Common myeloid progenitor, CD34-positive (primary cell): ENCODE measurements around the gene RAB27B.

Source experiments
- CTCF ChIA-PET: fragments of 350-600 bp; sonication (Branson Sonifier 250); formaldehyde crosslinking; loops from one replicate; lab custom pipeline; 2021; ENCODE audit warnings: antibody characterized with exemption; lab: Charles Lee
- POLR2A ChIA-PET: fragments of 350-600 bp; sonication (Branson Sonifier 250); formaldehyde crosslinking; loops from one replicate; lab custom pipeline; 2021; ENCODE audit warnings: antibody characterized with exemption; lab: Charles Lee
- DNase-seq, 3 donors: peaks; one replicate each; pipeline versions ENCODE4 v3.0.0 to v3.0.0-alpha.2; 2013
- H3K27ac ChIP-seq, 2 experiments: 1 replicate in 1 of 2; 2 replicates in 1 of 2; pipeline ENCODE4 v1.7.0; 2013; ENCODE audit warnings: inconsistent platforms in 2 of 2, low read length in 2 of 2, mild to moderate bottlenecking in 2 of 2, low read depth in 1 of 2, moderate library complexity in 1 of 2; ENCODE audit not compliant: severe bottlenecking in 2 of 2, insufficient read depth in 1 of 2, poor library complexity in 1 of 2
- H3K27me3 ChIP-seq, 5 experiments: replicated peaks in 2 of 5; 1 replicate in 3 of 5; 2 replicates in 2 of 5; pipeline versions ENCODE4 v1.6.1 to v1.7.0; 2013; ENCODE audit warnings: low read length in 4 of 5, mild to moderate bottlenecking in 2 of 5, moderate library complexity in 2 of 5, inconsistent platforms in 1 of 5; ENCODE audit not compliant: insufficient read depth in 5 of 5, control insufficient read depth in 4 of 5
- H3K36me3 ChIP-seq, 4 experiments: 1 replicate in 2 of 4; 2 replicates in 2 of 4; pipeline versions ENCODE4 v1.6.1 to v1.7.0; 2013; ENCODE audit warnings: low read length in 3 of 4, control low read depth in 1 of 4, mild to moderate bottlenecking in 1 of 4; ENCODE audit not compliant: control insufficient read depth in 4 of 4, insufficient read depth in 4 of 4
- H3K4me1 ChIP-seq, 4 experiments: 1 replicate in 3 of 4; 2 replicates in 1 of 4; pipeline versions ENCODE4 v1.6.1 to v1.7.1; 2013; ENCODE audit warnings: low read length in 3 of 4, mild to moderate bottlenecking in 3 of 4, control low read depth in 1 of 4, inconsistent platforms in 1 of 4, moderate library complexity in 1 of 4; ENCODE audit not compliant: control insufficient read depth in 4 of 4, insufficient read depth in 4 of 4; ENCODE audit errors: control extremely low read depth in 1 of 4
- H3K4me3 ChIP-seq, 7 experiments: 1 replicate in 4 of 7; 2 replicates in 3 of 7; pipeline versions ENCODE4 v1.5.1 to v1.7.0; 2013; ENCODE audit warnings: mild to moderate bottlenecking in 7 of 7, low read length in 6 of 7, moderate library complexity in 6 of 7, inconsistent platforms in 2 of 7, low read depth in 2 of 7, control low read depth in 1 of 7; ENCODE audit not compliant: insufficient read depth in 4 of 7, control insufficient read depth in 1 of 7; ENCODE audit errors: extremely low read depth in 1 of 7
- H3K9me3 ChIP-seq, 5 experiments: 1 replicate in 4 of 5; 2 replicates in 1 of 5; pipeline versions ENCODE4 v1.6.1 to v1.7.1; 2013; ENCODE audit warnings: low read length in 4 of 5, mild to moderate bottlenecking in 2 of 5, inconsistent platforms in 1 of 5, low read depth in 1 of 5, moderate library complexity in 1 of 5; ENCODE audit not compliant: control insufficient read depth in 4 of 5, insufficient read depth in 2 of 5; ENCODE audit errors: control extremely low read depth in 1 of 5
- WGBS: methylation state at CpG from one replicate; pipeline ENCODE4 v1.1.5; 2013; ENCODE audit not compliant: insufficient coverage; 5-methylcytosine and 5-hydroxymethylcytosine counted together

RAB27B gene

DNA sequence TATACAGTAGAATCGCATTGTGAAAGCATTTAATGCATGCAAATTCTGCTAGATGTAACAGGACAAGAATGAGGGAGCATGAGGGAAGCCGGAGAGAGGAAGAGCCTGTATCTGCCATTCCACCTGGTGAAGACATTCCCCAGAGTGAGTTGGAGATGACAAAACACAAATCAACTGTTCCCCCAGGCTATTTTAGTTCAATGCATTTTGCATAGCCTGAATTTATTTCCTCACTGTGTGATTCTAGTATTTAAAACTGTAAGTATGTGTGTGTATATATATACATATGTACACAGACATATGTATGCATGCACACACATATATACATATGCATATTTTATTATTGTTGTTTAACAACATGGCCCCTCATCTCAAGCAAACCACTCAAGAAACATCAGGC is 76.3 kb downstream of the RAB27B start:
- no peak for DNase-seq
- H3K4me1 ChIP-seq = no peaks in the 10 kb centered on the region
- WGBS = 100% methylated on average over 2 of the region's 2 CpGs
- H3K36me3 ChIP-seq = no peaks in the 10 kb centered on the region
- CTCF ChIA-PET = no interaction called here
- no peak overlapping the region for H3K4me3 ChIP-seq
- no peak overlapping the region for H3K27ac ChIP-seq
- no peaks in the 10 kb centered on the region for H3K27me3 ChIP-seq
- POLR2A ChIA-PET = no interaction called here
- H3K9me3 ChIP-seq = no peaks in the 10 kb centered on the region

DNA sequence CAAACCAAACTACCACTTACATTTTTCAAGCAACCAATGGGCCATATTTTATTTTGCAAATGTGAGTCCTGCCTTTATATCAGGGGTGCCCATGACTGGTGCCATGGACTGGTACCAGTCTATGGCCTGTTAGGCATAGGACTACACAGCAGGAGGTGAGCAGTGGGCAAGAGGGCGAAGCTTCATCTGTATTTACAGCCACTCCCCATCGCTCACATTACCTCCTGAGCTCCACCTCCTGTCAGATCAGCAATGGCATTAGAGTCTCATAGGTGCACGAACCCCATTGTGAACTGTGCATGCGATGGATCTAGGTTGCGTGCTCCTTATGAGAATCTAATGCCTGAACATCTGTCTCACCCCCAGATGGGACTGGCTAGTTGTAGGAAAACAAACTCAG is 77.4 kb downstream of the RAB27B start:
- H3K9me3 ChIP-seq = no peaks in the 10 kb centered on the region
- H3K27me3 ChIP-seq = no peaks in the 10 kb centered on the region
- DNase-seq = no peak
- no peak overlapping the region for H3K4me3 ChIP-seq
- H3K27ac ChIP-seq = no peak overlapping the region
- POLR2A ChIA-PET = no interaction called here
- H3K4me1 ChIP-seq = no peaks in the 10 kb centered on the region
- no peaks in the 10 kb centered on the region for H3K36me3 ChIP-seq
- CTCF ChIA-PET = no interaction called here
- 100% methylated on average over 4 of the region's 5 CpGs for WGBS

DNA sequence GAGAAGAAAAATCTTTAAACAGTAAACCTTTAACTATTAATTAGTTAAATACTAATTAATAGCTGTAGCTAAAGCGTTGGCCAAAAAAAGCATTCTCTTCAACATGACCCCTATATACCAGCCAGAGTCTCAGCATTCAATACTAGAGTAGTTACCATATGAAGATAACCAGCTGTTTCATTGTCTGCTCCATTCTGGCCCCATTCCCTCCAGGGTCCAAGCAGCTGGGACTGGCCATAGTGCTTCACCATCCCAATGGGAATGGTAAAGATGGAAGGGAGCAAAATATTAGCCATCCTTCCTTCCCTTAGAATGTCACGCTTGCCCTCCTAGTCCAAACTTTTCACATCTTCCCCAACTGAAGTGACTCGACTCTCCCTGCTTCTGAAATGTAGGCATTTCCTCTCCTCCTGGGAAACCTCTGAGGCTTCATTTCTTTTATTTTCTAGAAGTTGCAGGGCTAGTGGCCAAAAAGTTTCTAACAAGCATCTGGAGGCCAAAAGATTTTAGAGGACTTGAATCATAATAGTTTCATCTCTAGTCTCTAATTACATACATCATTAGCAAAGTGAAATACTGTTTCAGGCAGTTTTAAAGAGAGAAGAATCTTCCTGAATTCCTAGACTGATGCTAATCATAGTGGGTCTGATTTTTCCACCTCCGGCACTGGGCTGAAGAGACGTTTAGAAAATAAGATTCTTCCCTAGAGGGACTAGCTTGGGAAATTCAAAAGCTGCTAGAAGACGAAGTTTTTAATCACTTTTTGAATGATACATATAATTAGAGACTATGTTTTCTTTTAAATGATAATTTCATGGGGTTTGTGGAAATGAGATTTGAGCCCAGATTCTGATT is 78.3 kb downstream of the RAB27B start:
- WGBS = 100% methylated on average over 1 of the region's 6 CpGs
- DNase-seq = no peak
- Histone ChIP-seq H3K27me3 (no peaks in the 10 kb centered on the region), H3K9me3 (no peaks in the 10 kb centered on the region), H3K36me3 (no peaks in the 10 kb centered on the region), H3K27ac (no peak overlapping the region), H3K4me3 (no peak overlapping the region), H3K4me1 (no peaks in the 10 kb centered on the region)
- CTCF ChIA-PET = interaction anchor here (1.4 kb wide), 1 partner anchor 16 kb away, joined by 3 read pairs; no protein-coding TSS in a partner anchor
- POLR2A ChIA-PET = no interaction called here

DNA sequence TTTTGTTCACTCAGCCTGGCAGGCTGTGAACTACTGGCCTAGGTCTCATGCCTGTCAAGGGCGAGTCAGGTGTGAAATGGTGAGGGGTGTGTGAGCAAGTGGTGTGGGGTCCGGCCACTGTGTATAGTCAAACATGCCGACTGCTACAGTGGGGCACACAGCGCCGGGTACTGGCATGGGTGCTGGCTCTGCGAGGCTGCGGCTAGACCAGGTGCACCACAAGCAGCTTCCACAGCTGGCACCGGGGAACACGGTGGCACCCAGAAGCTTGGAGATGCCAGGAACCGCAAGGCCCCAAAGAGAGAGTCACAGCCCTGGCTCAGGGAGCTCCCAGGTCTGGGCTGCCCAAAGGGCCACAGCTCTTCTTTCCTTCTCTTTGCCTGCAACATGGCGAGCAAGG is 81.3 kb downstream of the RAB27B start:
- WGBS = 89% methylated on average over 10 of the region's 11 CpGs
- Histone ChIP-seq H3K4me1 (no peaks in the 10 kb centered on the region), H3K9me3 (no peaks in the 10 kb centered on the region), H3K27ac (no peak overlapping the region), H3K36me3 (no peaks in the 10 kb centered on the region), H3K4me3 (no peak overlapping the region), H3K27me3 (no peaks in the 10 kb centered on the region)
- POLR2A ChIA-PET = no interaction called here
- CTCF ChIA-PET = interaction anchor here (0.8 to 1.1 kb wide), 2 partner anchors 8 to 40 kb away, joined by 3 read pairs; no protein-coding TSS in a partner anchor
- DNase-seq = no peak

DNA sequence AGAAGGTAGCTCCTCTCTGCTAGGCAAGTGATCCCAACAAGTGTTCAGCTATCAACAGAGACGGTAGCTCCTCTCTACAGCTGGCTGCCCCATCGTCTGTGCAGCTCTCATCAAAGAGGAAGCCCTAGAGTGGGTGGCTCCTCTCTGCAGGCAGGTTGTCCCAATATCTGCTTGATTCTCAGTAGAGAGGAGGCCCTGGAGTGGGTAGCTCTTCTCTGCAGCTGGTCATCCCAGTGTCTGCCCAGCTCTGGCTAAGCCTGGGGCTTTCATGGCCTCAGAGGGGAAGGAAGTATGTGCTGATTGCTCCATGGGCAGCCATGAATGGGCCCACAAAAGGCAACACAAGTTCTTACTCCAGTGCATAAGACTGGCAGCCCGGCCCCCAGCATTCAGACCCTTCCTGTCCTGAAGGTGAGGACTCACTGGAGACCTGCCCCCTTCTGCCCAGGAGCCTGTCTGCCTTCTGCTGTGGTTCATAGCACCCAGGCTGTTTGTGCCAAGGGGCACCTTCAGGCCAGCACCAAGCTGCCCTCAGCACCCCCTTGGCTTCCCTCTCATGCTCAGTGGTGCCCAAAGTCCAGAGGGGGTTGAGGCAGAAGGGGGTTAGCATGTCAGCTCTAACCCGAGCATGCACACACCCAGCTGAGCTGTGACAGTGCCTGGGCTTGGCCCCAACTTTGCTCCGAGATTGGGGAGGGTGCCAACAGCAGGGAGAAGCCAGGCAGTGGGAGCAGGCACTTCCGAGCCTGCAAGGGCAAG is 82.1 kb downstream of the RAB27B start:
- H3K9me3 ChIP-seq = no peaks in the 10 kb centered on the region
- ChIA-PET CTCF (interaction anchor here (0.8 kb wide), 1 partner anchor 9 kb away, joined by 3 read pairs; no protein-coding TSS in a partner anchor), POLR2A (no interaction called here)
- H3K27me3 ChIP-seq = no peaks in the 10 kb centered on the region
- no peaks in the 10 kb centered on the region for H3K4me1 ChIP-seq
- H3K27ac ChIP-seq = no peak overlapping the region
- 100% methylated on average over 6 of the region's 6 CpGs for WGBS
- H3K4me3 ChIP-seq = no peak overlapping the region
- no peak for DNase-seq
- no peaks in the 10 kb centered on the region for H3K36me3 ChIP-seq

DNA sequence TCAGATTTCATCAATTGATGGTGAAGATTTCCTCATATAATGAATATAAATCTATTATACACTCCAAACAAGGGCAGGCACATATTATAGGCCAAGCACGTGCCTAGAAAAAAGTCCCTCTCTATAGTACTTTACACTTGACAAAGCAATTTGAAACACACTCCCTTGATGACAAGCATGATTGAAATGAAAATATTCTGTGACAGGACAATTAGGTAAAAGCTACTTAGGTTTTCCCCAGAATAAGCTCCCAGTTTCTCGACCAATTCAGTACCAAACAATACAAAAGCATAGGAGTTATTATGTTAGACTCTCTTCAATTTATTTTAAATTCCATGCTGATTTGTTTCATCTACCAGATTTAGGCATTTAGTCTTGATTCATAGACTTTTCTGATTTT is 83.3 kb downstream of the RAB27B start:
- CTCF ChIA-PET = no interaction called here

DNA sequence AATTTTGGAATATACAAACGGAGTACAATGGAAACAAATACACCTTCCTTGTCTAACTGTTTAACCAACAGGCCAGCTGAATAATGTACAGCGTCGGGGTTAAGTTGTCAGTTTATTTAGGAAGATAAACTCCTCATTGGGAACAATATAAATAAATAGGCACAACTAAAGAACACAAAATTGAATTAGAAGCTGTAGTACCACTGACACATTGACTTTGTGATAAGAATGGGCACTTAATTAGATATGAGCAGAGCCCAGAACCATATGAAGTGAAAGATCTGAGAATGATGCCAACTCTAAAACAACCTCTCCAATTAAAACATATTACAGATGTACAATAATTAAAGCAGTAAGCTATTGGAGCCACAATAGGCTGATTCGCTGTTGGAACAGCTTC is 86.5 kb downstream of the RAB27B start:
- DNase-seq = no peak
- POLR2A ChIA-PET = no interaction called here
- Histone ChIP-seq H3K27ac (no peak overlapping the region), H3K4me1 (no peaks in the 10 kb centered on the region), H3K27me3 (no peaks in the 10 kb centered on the region), H3K9me3 (no peaks in the 10 kb centered on the region), H3K36me3 (no peaks in the 10 kb centered on the region), H3K4me3 (no peak overlapping the region)
- 100% methylated on average over 1 of the region's 4 CpGs for WGBS
- CTCF ChIA-PET = no interaction called here

More for the DNA sequence above, 83.3 kb downstream of the RAB27B start:
- no peaks in the 10 kb centered on the region for H3K9me3 ChIP-seq
- DNase-seq = no peak
- no peaks in the 10 kb centered on the region for H3K36me3 ChIP-seq
- no CpG with 5 or more reads among the region's 2 CpGs for WGBS
- H3K27ac ChIP-seq = no peak overlapping the region
- H3K27me3 ChIP-seq = no peaks in the 10 kb centered on the region
- H3K4me1 ChIP-seq = no peaks in the 10 kb centered on the region
- POLR2A ChIA-PET = no interaction called here
- no peak overlapping the region for H3K4me3 ChIP-seq
